ENCODE results near the gene LINGO3.

Gene LINGO3

GRCh38 chr19:2326699-2327360, 18.9 kb upstream of the LINGO3 start:
- no peak for DNase-seq (ENCODE audit: low read depth)

GRCh38 chr19:2325281-2326046, 17.5 kb upstream of the LINGO3 start:
- DNase-seq (ENCODE audit: low read depth) = peak; percentile 94

GRCh38 chr19:2324220-2324948, 16.4 kb upstream of the LINGO3 start:
- no peak for DNase-seq (ENCODE audit: low read depth)

GRCh38 chr19:2323707-2324106, 15.8 kb upstream of the LINGO3 start:
- no peak for DNase-seq (ENCODE audit: low read depth)

- no peak for DNase-seq (ENCODE audit: low read depth)
Observed at GRCh38 chr19:2321565-2322283, 13.8 kb upstream of the LINGO3 start.

GRCh38 chr19:2320939-2321338, 13.0 kb upstream of the LINGO3 start:
- DNase-seq (ENCODE audit: low read depth) = no peak

- DNase-seq (ENCODE audit: low read depth) = no peak
Observed at GRCh38 chr19:2320049-2320448, 12.1 kb upstream of the LINGO3 start.

GRCh38 chr19:2319551-2319950, 11.6 kb upstream of the LINGO3 start:
- no peak for DNase-seq (ENCODE audit: low read depth)

GRCh38 chr19:2318923-2319322, 11.0 kb upstream of the LINGO3 start:
- no peak for DNase-seq (ENCODE audit: low read depth)

- DNase-seq (ENCODE audit: low read depth) = no peak
Observed at GRCh38 chr19:2317756-2318155, 9.8 kb upstream of the LINGO3 start.

GRCh38 chr19:2317300-2317699, 9.3 kb upstream of the LINGO3 start:
- no peak for DNase-seq (ENCODE audit: low read depth)

GRCh38 chr19:2315818-2316353, 7.9 kb upstream of the LINGO3 start:
- DNase-seq (ENCODE audit: low read depth) = peak; percentile 58

- DNase-seq (ENCODE audit: low read depth) = no peak
Observed at GRCh38 chr19:2315121-2315817, 7.3 kb upstream of the LINGO3 start.

- no peak for DNase-seq (ENCODE audit: low read depth)
Observed at GRCh38 chr19:2312820-2313501, 5.0 kb upstream of the LINGO3 start.

- no peak for DNase-seq (ENCODE audit: low read depth)
Observed at GRCh38 chr19:2311093-2311492, 3.1 kb upstream of the LINGO3 start.

- DNase-seq (ENCODE audit: low read depth) = no peak
Observed at GRCh38 chr19:2309734-2310362, 1.9 kb upstream of the LINGO3 start.

- DNase-seq (ENCODE audit: low read depth) = no peak
Observed at GRCh38 chr19:2307518-2308012, 389 bp downstream of the LINGO3 start.

- no peak for DNase-seq (ENCODE audit: low read depth)
Observed at GRCh38 chr19:2306971-2307370, 983 bp downstream of the LINGO3 start.

GRCh38 chr19:2306281-2306806, 1.6 kb downstream of the LINGO3 start:
- no peak for DNase-seq (ENCODE audit: low read depth)
